Measurements from ENCODE around the gene RPS6KA5. TPM values are rescaled to one million over a fixed set of nuclear protein-coding genes. Genes with fewer than 3 reads are reported as not detected.

The RPS6KA5 gene
- total RNA-seq, 1 experiment from 2014 or later = 24.2 TPM

DNA sequence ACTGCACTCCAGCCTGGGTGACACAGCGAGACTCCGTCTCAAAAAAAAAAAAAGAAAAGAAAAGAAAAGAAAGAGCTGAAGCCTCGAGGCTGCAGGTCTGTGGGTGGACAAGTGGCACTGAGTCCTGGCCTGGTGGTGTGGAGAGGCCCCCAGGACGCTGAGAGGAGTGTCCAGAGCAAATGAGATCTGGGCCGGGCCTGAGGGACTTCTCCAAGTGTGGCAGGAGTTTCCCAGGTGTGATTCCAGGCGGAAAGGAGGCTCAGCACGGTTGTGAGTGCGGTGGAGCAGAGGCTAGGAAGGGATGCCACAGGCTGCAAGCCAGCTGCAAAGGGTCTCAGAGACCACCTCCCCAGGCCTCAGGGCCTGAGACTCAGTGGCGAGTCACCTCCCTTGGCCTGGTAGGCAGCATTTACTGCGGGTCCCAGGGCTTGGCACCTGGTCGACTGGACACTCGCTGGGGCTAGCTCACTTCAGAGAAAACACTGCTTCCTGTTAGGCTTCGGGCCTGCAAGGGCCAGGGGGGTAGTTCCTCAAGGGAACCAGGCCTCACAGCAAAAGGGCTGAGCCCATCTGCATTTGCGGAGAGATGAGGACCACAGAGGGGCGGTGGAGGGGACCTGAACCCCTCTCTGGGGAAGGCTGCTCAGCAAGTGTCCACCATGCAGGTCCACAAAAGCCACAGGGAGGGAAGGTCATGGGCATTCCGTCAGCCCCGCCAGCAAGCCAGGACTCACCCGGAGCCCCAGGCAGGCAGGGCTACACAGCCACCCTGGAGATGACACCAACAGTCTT lies 256.0 kb downstream of the RPS6KA5 start:
- no peak overlapping the region for H3K9ac ChIP-seq (ENCODE audit: low read length)
- POLR2A ChIA-PET = no interaction called here
- intact Hi-C loops (cut with micrococcal nuclease) = no loop called here
- no peaks in the 10 kb centered on the region for H3K9me3 ChIP-seq (ENCODE audit: control insufficient read depth in 1 of 2, insufficient read depth in 1 of 2, low read depth in 1 of 2, low read length in 2 of 2)
- no peak overlapping the region for H3K27ac ChIP-seq (ENCODE audit: low read depth, low read length)
- ATAC-seq = no peak
- DNase-seq (ENCODE audit: low read depth, low spot score) = no peak
- no peak overlapping the region for H2AFZ ChIP-seq (ENCODE audit: low read depth, low read length, poor library complexity, severe bottlenecking)
- H3K4me3 ChIP-seq (replicated peaks in 1 of 2; ENCODE audit: low read depth in 1 of 2, low read length in 2 of 2) = no peak overlapping the region
- BruUV-seq (replicated peaks) = no TSS peak
- peaks cover 3 to 16% of the 10 kb centered on the region in 2 experiments; a peak in 2 of 4 replicates for H3K4me1 ChIP-seq (ENCODE audit: control insufficient read depth in 1 of 2, insufficient read depth in 2 of 2, low read length in 2 of 2)
- RAD21 ChIA-PET (ENCODE audit: low non-redundant PET in 1 of 2, low total read pairs in 2 of 2, uncharacterized antibody in 2 of 2, unreplicated experiment in 2 of 2) = no interaction called here
- TF ChIP-seq SRF (IDR thresholded peaks at IDR 0.05; ENCODE audit: low read depth) (no peak), YY1 (IDR thresholded peaks at IDR 0.05; ENCODE audit: extremely low read depth, insufficient replicate concordance, low read depth, low read length) (no peak), JUND (IDR thresholded peaks at IDR 0.05) (no peak), ZNF274 (IDR thresholded peaks at IDR 0.05; ENCODE audit: low read depth, low read length) (no peak), CBX3 (IDR thresholded peaks at IDR 0.05; ENCODE audit: low read depth) (no peak), FOSL1 (IDR thresholded peaks at IDR 0.05; ENCODE audit: low read depth) (no peak), ATF3 (IDR thresholded peaks at IDR 0.05) (no peak), SP1 (IDR thresholded peaks at IDR 0.05; ENCODE audit: low read depth) (no peak), EGR1 (IDR thresholded peaks at IDR 0.05; ENCODE audit: low read depth) (no peak), CEBPB (IDR thresholded peaks at IDR 0.05; ENCODE audit: low read depth) (no peak), POLR2AphosphoS5 (IDR thresholded peaks at IDR 0.05; ENCODE audit: low read depth, low read length) (no peak)
- TF ChIP-seq, protein P1, sequence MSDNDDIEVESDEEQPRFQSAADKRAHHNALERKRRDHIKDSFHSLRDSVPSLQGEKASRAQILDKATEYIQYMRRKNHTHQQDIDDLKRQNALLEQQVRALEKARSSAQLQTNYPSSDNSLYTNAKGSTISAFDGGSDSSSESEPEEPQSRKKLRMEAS (IDR thresholded peaks at IDR 0.05) = no peak
- no peaks in the 10 kb centered on the region for H3K36me3 ChIP-seq (ENCODE audit: control insufficient read depth in 1 of 2, insufficient read depth in 2 of 2, low read length in 2 of 2)
- CTCF ChIA-PET = no interaction called here
- peaks cover 5% of the 10 kb centered on the region; the same call in 1 of the 2 replicates for H3K79me2 ChIP-seq (ENCODE audit: insufficient read depth, low read length)
- no peaks in the 10 kb centered on the region for H4K20me1 ChIP-seq (ENCODE audit: insufficient read depth)
- no peaks in the 10 kb centered on the region for H3K27me3 ChIP-seq (ENCODE audit: insufficient read depth, low read length)
- H3K4me2 ChIP-seq (ENCODE audit: low read length) = no peak overlapping the region
- H3K9me2 ChIP-seq (ENCODE audit: insufficient read depth) = no peaks in the 10 kb centered on the region

All from HCT116 (cell line).